HepG2 (cell line): ENCODE results near the gene SMIM13. TPM values are rescaled to one million over a fixed set of nuclear protein-coding genes. Genes with fewer than 3 reads are reported as not detected.

Experiments
- ATAC-seq: fragments of 200-7000 bp; cut with Tn5 transposase; 3 replicates; pipeline ENCODE4 v1.9.1; 2020; ENCODE audit warnings: mild to moderate bottlenecking, moderate library complexity
- BruUV-seq: library from RNA; stranded (reverse); fragments of 400-500 nt; replicated peaks from 2 replicates; lab custom pipeline; 2021; lab: Mats Ljungman, UMichigan
- CTCF ChIA-PET: fragments of 300-600 bp; formaldehyde crosslinking; extraction: SDS; loops from one replicate; lab custom pipeline; 2021; ENCODE audit warnings: low total read pairs, inconsistent platforms, low intra/inter-chr PET ratio; lab: Yijun Ruan, JAX
- POLR2A ChIA-PET: fragments of 350-600 bp; sonication (Branson Sonifier 250); formaldehyde crosslinking; loops from one replicate; lab custom pipeline; 2020; ENCODE audit warnings: antibody characterized with exemption, inconsistent platforms; lab: Yijun Ruan, JAX
- DNase-seq: peaks from one replicate; pipeline ENCODE4 v3.0.0-alpha.2; 2015; ENCODE audit warnings: low spot score
- FAIRE-seq: peaks from 3 replicates; lab custom pipeline; 2011; peaks lifted over from hg19 to GRCh38; lab: Jason Lieb, UNC
- H2AFZ ChIP-seq: one replicate; pipeline ENCODE4 v1.6.1; 2011; ENCODE audit warnings: low read length, inconsistent platforms
- H3K27ac ChIP-seq: fragments of 300-600 bp; 3 replicates; pipeline ENCODE4 v1.8.0; 2011; ENCODE audit warnings: mixed run types, mild to moderate bottlenecking, mixed read lengths, low read length, inconsistent platforms; ENCODE audit not compliant: insufficient read depth; ENCODE audit errors: extremely low read length
- H3K27me3 ChIP-seq, 2 experiments: fragments of 200-600 bp in 1 of 2; 2 replicates in 1 of 2; 3 replicates in 1 of 2; pipeline versions ENCODE4 v1.6.0 to v1.8.0; 2011; ENCODE audit warnings: low read length in 2 of 2, mild to moderate bottlenecking in 2 of 2, moderate library complexity in 2 of 2, inconsistent platforms in 1 of 2; ENCODE audit not compliant: insufficient read depth in 2 of 2, control insufficient read depth in 1 of 2
- H3K36me3 ChIP-seq, 2 experiments: fragments of 200-600 bp in 1 of 2; replicated peaks in 1 of 2; 2 replicates in 1 of 2; 3 replicates in 1 of 2; pipeline versions ENCODE4 v1.5.1 to v1.8.0; 2011; ENCODE audit warnings: low read length in 2 of 2, inconsistent platforms in 1 of 2; ENCODE audit not compliant: insufficient read depth in 2 of 2, control insufficient read depth in 1 of 2
- H3K4me1 ChIP-seq: 2 replicates; pipeline ENCODE4 v1.5.1; 2012; ENCODE audit warnings: low read length, inconsistent platforms; ENCODE audit not compliant: insufficient read depth
- H3K4me2 ChIP-seq: 2 replicates; pipeline ENCODE4 v1.6.0; 2011; ENCODE audit warnings: low read depth, low read length, inconsistent platforms
- H3K4me3 ChIP-seq, 3 experiments: fragments of 200-600 bp in 1 of 3; sonication (generic), shearing (Covaris generic) in 1 of 3; replicated peaks in 1 of 3; 2 replicates each; pipeline ENCODE4 v1.5.1; 2011 to 2016; ENCODE audit warnings: low read length in 3 of 3, inconsistent platforms in 2 of 3, low read depth in 2 of 3, mild to moderate bottlenecking in 2 of 3, control low read depth in 1 of 3, mixed read lengths in 1 of 3; ENCODE audit not compliant: insufficient read depth in 1 of 3
- H3K79me2 ChIP-seq: one replicate; pipeline ENCODE4 v1.6.1; 2011; ENCODE audit warnings: low read length, inconsistent platforms; ENCODE audit not compliant: insufficient read depth
- H3K9ac ChIP-seq: 2 replicates; pipeline ENCODE4 v1.6.0; 2011; ENCODE audit warnings: mild to moderate bottlenecking, low read depth, low read length, inconsistent platforms; ENCODE audit not compliant: insufficient read depth
- H3K9me3 ChIP-seq: 2 replicates; pipeline ENCODE4 v1.5.1; 2012; ENCODE audit warnings: mild to moderate bottlenecking, low read length
- H4K20me1 ChIP-seq: 2 replicates; pipeline ENCODE4 v1.6.0; 2011; ENCODE audit warnings: inconsistent platforms, mild to moderate bottlenecking, low read length, moderate library complexity; ENCODE audit not compliant: insufficient read depth
- GTF3A ChIP-seq: sonication (generic); formaldehyde crosslinking; conservative IDR thresholded peaks from 2 replicates; pipeline ENCODE4 v1.4.0; 2020; ENCODE audit warnings: mild to moderate bottlenecking, missing genetic modification reagents
- ISL2 ChIP-seq: sonication (generic); formaldehyde crosslinking; IDR thresholded peaks from 2 replicates; pipeline ENCODE4 v1.5.0; 2020; ENCODE audit warnings: missing genetic modification reagents
- KAT7 ChIP-seq: IDR thresholded peaks from 2 replicates; pipeline ENCODE4 v1.6.1; 2018; ENCODE audit warnings: borderline replicate concordance, missing compliant biosample characterization
- KDM1A ChIP-seq: IDR thresholded peaks from 2 replicates; pipeline ENCODE4 v1.6.1; 2016; ENCODE audit warnings: missing compliant biosample characterization
- MTF2 ChIP-seq: sonication (generic); formaldehyde crosslinking; IDR thresholded peaks from 2 replicates; pipeline ENCODE4 v1.5.0; 2020; ENCODE audit warnings: missing genetic modification reagents, borderline replicate concordance
- TBP ChIP-seq: sonication (generic); formaldehyde crosslinking; IDR thresholded peaks from 2 replicates; pipeline ENCODE4 v1.5.0; 2020; ENCODE audit warnings: missing genetic modification reagents
- ZFP36 ChIP-seq: fragments of 150-350 bp; IDR thresholded peaks from 2 replicates; pipeline ENCODE4 v1.6.1; 2018; ENCODE audit warnings: borderline replicate concordance, low read length, low read depth; ENCODE audit not compliant: partially characterized antibody
- ZNF326 ChIP-seq: sonication (generic); formaldehyde crosslinking; IDR thresholded peaks from 2 replicates; pipeline ENCODE4 v1.4.0; 2020; ENCODE audit warnings: missing genetic modification reagents, borderline replicate concordance
- ZNF772 ChIP-seq: sonication (generic); formaldehyde crosslinking; IDR thresholded peaks from 2 replicates; pipeline ENCODE4 v1.5.0; 2020; ENCODE audit warnings: mild to moderate bottlenecking, missing genetic modification reagents
- ZSCAN29 ChIP-seq: sonication (generic); formaldehyde crosslinking; conservative IDR thresholded peaks from 2 replicates; pipeline ENCODE4 v1.4.0; 2020; ENCODE audit warnings: mild to moderate bottlenecking, missing genetic modification reagents
- WGBS: methylation state at CpG from one replicate; pipeline ENCODE4 v1.1.6; 2017; ENCODE audit warnings: low lambda C conversion rate; 5-methylcytosine and 5-hydroxymethylcytosine counted together
- in situ Hi-C: cut with HindIII; loops from 2 replicates; pipeline ENCODE4 v1.10.0; 2017; ENCODE audit warnings: low pct_unique_long_range_greater_than_20kb; ENCODE audit not compliant: extremely low pct_ligation_motif_present
- intact Hi-C: fragments of 100-400 bp; cut with micrococcal nuclease; formaldehyde crosslinking; loops from one replicate; pipeline ENCODE4 v1.10.0; 2022; ENCODE audit not compliant: unreplicated experiment
- polyA plus RNA-seq, 8 experiments: library from polyadenylated mRNA; depleted of rRNA in 3 of 8; stranded (reverse) in 7 of 8; unstranded in 1 of 8; fragments of >200 nt; fragmentation: Illumina TruSeq in 4 of 8; extraction: Trizol in 4 of 8; gene quantifications; 2 replicates each; pipeline versions ENCODE4 v1.2.1 to v1.2.3, GENCODE V29; 2011 to 2016; ENCODE audit warnings: low read depth in 4 of 8, missing spikeins in 1 of 8, mixed read lengths in 1 of 8; ENCODE audit not compliant: insufficient read depth in 1 of 8
- total RNA-seq, 5 experiments: library from RNA; depleted of rRNA; stranded (reverse); fragments of >200 nt; fragmentation: Illumina TruSeq; extraction: Trizol; gene quantifications; 2 replicates each; pipeline ENCODE4 v1.2.3, GENCODE V29; 2016; ENCODE audit warnings: low read depth in 1 of 5
- TF ChIP-seq, protein P1 (sequence below), 2 experiments: sonication (generic) in 1 of 2; formaldehyde crosslinking in 1 of 2; IDR thresholded peaks; 2 replicates each; pipeline versions ENCODE4 v1.4.0 to v1.6.1; 2016 to 2020; ENCODE audit warnings: borderline replicate concordance in 1 of 2, low read depth in 1 of 2, mild to moderate bottlenecking in 1 of 2, missing genetic modification reagents in 1 of 2
- TF ChIP-seq, protein P2 (sequence below): sonication (generic); formaldehyde crosslinking; IDR thresholded peaks from 2 replicates; pipeline ENCODE4 v1.4.0; 2020; ENCODE audit warnings: missing genetic modification reagents, mild to moderate bottlenecking, borderline replicate concordance

The SMIM13 gene
- total and polyA plus RNA-seq, 2 of the 13 experiments (the other 11 are each of a cell fraction or from before 2014, with no cell fraction given), result 2.7 to 10.2 TPM

DNA sequence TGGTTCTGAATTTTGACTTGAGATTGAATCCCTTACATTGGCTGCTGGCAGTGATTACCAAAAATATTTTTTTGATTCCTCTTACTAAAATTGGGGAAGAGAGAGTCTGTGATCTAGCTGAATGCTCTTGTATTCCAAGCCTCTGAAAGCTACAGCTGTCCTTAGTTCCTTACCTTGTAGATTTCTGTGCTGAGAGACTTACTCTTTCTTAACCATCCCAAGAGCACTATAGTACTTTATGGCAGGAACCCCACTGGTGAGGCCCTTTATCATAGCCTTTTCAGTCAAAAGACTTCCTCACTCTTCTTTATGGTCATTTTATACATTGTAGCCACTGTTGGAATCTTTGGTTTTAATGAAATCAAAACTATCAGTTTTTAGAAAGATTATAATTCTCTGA, 37.0 kb downstream of the SMIM13 start:
- H3K27me3 ChIP-seq, result no peaks in the 10 kb centered on the region
- CTCF ChIA-PET, result no interaction called here
- peaks cover 8% of the 10 kb centered on the region for H3K4me1 ChIP-seq
- H3K4me2 ChIP-seq, result no peak overlapping the region
- H3K9me3 ChIP-seq, result no peaks in the 10 kb centered on the region
- H3K27ac ChIP-seq, result no peak overlapping the region
- H4K20me1 ChIP-seq, result no peaks in the 10 kb centered on the region
- peaks cover 41% of the 10 kb centered on the region for H3K79me2 ChIP-seq
- intact Hi-C loops (no loop called here), in situ Hi-C loops (no loop called here)
- DNase-seq, result no peak
- peaks cover 15 to 16% of the 10 kb centered on the region in 2 experiments for H3K36me3 ChIP-seq
- H3K9ac ChIP-seq, result no peak overlapping the region
- TF ChIP-seq GTF3A (CRISPR knock-in tag), result no peak
- no peak for TF ChIP-seq ZSCAN29
- no peak for TF ChIP-seq ZNF772
- TF ChIP-seq KDM1A (CRISPR knock-in tag), result no peak
- no peak for TF ChIP-seq MTF2 (CRISPR knock-in tag)
- no peak for TF ChIP-seq TBP (CRISPR knock-in tag)
- no peak overlapping the region for H3K4me3 ChIP-seq
- no peak for ATAC-seq
- BruUV-seq, result no TSS peak
- FAIRE-seq, result no peak
- no peak overlapping the region for H2AFZ ChIP-seq
- POLR2A ChIA-PET, result no interaction called here

DNA sequence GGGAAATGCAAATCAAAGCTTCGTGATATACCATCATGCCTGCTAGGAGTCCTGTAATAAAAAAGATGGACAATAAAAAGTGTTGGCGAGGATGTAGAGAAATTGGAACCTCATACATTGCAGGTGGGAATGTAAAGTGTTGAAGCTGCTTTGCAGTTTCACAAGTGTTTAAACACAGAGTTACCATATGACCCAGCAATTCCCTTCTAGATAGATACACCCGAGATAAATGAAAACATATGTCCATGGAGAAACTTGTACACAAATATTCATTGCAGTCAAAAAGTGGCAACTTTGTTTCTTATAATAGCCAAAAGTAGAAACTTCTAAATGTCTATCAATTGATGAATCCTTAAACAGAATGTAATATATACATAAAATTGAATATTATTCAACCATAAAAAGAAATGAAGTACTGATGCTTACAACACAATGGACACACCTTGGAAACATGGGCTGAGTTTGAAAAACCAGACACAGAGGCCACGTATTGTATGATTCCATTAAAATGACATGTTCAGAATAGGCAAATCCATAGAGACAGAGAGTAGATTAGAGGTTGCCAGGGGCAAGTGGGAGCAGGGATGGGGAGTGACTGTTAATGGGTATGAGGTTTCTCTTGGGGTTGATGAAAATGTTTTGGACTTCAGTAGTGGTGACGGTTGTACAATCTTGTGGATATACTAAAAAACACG, 38.7 kb downstream of the SMIM13 start:
- FAIRE-seq (no peak), ATAC-seq (no peak), DNase-seq (no peak)
- Histone ChIP-seq H3K27ac (no peak overlapping the region), H3K79me2 (peaks cover 36% of the 10 kb centered on the region), H2AFZ (no peak overlapping the region), H3K4me2 (no peak overlapping the region), H3K36me3 (peaks cover 15 to 21% of the 10 kb centered on the region in 2 experiments), H3K9me3 (no peaks in the 10 kb centered on the region), H4K20me1 (no peaks in the 10 kb centered on the region), H3K4me3 (no peak overlapping the region), H3K9ac (no peak overlapping the region), H3K27me3 (no peaks in the 10 kb centered on the region), H3K4me1 (peaks cover 8% of the 10 kb centered on the region)
- intact Hi-C loops (no loop called here), in situ Hi-C loops (no loop called here)
- ChIA-PET POLR2A (no interaction called here), CTCF (no interaction called here)
- over 99% methylated on average over 6 of the region's 6 CpGs for WGBS
- no TSS peak for BruUV-seq
- TF ChIP-seq KAT7 (CRISPR knock-in tag) (no peak), ISL2 (no peak), ZNF326 (CRISPR knock-in tag) (no peak), ZFP36 (no peak)
- TF ChIP-seq, protein P1, sequence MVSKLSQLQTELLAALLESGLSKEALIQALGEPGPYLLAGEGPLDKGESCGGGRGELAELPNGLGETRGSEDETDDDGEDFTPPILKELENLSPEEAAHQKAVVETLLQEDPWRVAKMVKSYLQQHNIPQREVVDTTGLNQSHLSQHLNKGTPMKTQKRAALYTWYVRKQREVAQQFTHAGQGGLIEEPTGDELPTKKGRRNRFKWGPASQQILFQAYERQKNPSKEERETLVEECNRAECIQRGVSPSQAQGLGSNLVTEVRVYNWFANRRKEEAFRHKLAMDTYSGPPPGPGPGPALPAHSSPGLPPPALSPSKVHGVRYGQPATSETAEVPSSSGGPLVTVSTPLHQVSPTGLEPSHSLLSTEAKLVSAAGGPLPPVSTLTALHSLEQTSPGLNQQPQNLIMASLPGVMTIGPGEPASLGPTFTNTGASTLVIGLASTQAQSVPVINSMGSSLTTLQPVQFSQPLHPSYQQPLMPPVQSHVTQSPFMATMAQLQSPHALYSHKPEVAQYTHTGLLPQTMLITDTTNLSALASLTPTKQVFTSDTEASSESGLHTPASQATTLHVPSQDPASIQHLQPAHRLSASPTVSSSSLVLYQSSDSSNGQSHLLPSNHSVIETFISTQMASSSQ (IDR thresholded peaks at IDR 0.05; ENCODE audit: low read depth), result no peak
- TF ChIP-seq, protein P1 (CRISPR knock-in tag; IDR thresholded peaks at IDR 0.05; ENCODE audit: borderline replicate concordance), result no peak
- TF ChIP-seq, protein P2, sequence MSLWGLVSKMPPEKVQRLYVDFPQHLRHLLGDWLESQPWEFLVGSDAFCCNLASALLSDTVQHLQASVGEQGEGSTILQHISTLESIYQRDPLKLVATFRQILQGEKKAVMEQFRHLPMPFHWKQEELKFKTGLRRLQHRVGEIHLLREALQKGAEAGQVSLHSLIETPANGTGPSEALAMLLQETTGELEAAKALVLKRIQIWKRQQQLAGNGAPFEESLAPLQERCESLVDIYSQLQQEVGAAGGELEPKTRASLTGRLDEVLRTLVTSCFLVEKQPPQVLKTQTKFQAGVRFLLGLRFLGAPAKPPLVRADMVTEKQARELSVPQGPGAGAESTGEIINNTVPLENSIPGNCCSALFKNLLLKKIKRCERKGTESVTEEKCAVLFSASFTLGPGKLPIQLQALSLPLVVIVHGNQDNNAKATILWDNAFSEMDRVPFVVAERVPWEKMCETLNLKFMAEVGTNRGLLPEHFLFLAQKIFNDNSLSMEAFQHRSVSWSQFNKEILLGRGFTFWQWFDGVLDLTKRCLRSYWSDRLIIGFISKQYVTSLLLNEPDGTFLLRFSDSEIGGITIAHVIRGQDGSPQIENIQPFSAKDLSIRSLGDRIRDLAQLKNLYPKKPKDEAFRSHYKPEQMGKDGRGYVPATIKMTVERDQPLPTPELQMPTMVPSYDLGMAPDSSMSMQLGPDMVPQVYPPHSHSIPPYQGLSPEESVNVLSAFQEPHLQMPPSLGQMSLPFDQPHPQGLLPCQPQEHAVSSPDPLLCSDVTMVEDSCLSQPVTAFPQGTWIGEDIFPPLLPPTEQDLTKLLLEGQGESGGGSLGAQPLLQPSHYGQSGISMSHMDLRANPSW (CRISPR knock-in tag), result no peak
